Measurements from ENCODE around the gene TMEM185B.
A peak's percentile ranks its signal among the peaks of the same experiment; 100 is the strongest.

TMEM185B gene

GRCh38 chr2:120189189-120189588 lies 34.0 kb downstream of the TMEM185B start:
- peaks cover 24% of the 10 kb centered on the region for H3K36me3 Mint-ChIP-seq (ENCODE audit: low read depth)
- H3K27me3 Mint-ChIP-seq (ENCODE audit: low read depth, poor library complexity): peaks cover 7% of the 10 kb centered on the region
- no peak overlapping the region for H3K27ac Mint-ChIP-seq
- no peak for TF ChIP-seq CTCF (IDR thresholded peaks at IDR 0.05)
- no peak for DNase-seq
- no peak overlapping the region for H3K4me3 Mint-ChIP-seq
- peaks cover 52% of the 10 kb centered on the region for H3K9me3 Mint-ChIP-seq
- no peaks in the 10 kb centered on the region for H3K4me1 Mint-ChIP-seq

GRCh38 chr2:120182019-120182560 lies 41.1 kb downstream of the TMEM185B start:
- H3K27me3 Mint-ChIP-seq (ENCODE audit: low read depth, poor library complexity): peaks cover 8% of the 10 kb centered on the region
- no peak for DNase-seq
- TF ChIP-seq CTCF (IDR thresholded peaks at IDR 0.05): no peak
- H3K9me3 Mint-ChIP-seq: peaks cover 14% of the 10 kb centered on the region
- H3K27ac Mint-ChIP-seq: no peak overlapping the region
- peaks cover 9% of the 10 kb centered on the region for H3K4me1 Mint-ChIP-seq
- H3K4me3 Mint-ChIP-seq: no peak overlapping the region
- peaks cover 40% of the 10 kb centered on the region for H3K36me3 Mint-ChIP-seq (ENCODE audit: low read depth)

- H3K9me3 Mint-ChIP-seq: peaks cover under 1% of the 10 kb centered on the region
- peaks cover 33% of the 10 kb centered on the region for H3K36me3 Mint-ChIP-seq (ENCODE audit: low read depth)
- no peak overlapping the region for H3K27ac Mint-ChIP-seq
- peaks cover 9% of the 10 kb centered on the region for H3K4me1 Mint-ChIP-seq
- H3K4me3 Mint-ChIP-seq: no peak overlapping the region
- peak; percentile 23 for DNase-seq
- no peak for TF ChIP-seq CTCF (IDR thresholded peaks at IDR 0.05)
- peaks cover 8% of the 10 kb centered on the region for H3K27me3 Mint-ChIP-seq (ENCODE audit: low read depth, poor library complexity)
Measured at GRCh38 chr2:120180066-120180465, 43.1 kb downstream of the TMEM185B start.

GRCh38 chr2:120179396-120179795 lies 43.8 kb downstream of the TMEM185B start:
- no peak for DNase-seq
- Mint-ChIP-seq H3K27ac (no peak overlapping the region), H3K4me3 (no peak overlapping the region), H3K4me1 (peaks cover 9% of the 10 kb centered on the region), H3K27me3 (ENCODE audit: low read depth, poor library complexity) (peaks cover 6% of the 10 kb centered on the region), H3K36me3 (ENCODE audit: low read depth) (peaks cover 27% of the 10 kb centered on the region), H3K9me3 (no peaks in the 10 kb centered on the region)
- no peak for TF ChIP-seq CTCF (IDR thresholded peaks at IDR 0.05)

GRCh38 chr2:120177973-120178372 lies 45.2 kb downstream of the TMEM185B start:
- TF ChIP-seq CTCF (IDR thresholded peaks at IDR 0.05): no peak
- H3K4me1 Mint-ChIP-seq: peaks cover 9% of the 10 kb centered on the region
- H3K36me3 Mint-ChIP-seq (ENCODE audit: low read depth): peaks cover 18% of the 10 kb centered on the region
- H3K27me3 Mint-ChIP-seq (ENCODE audit: low read depth, poor library complexity): no peaks in the 10 kb centered on the region
- H3K9me3 Mint-ChIP-seq: no peaks in the 10 kb centered on the region
- no peak overlapping the region for H3K4me3 Mint-ChIP-seq
- no peak for DNase-seq
- no peak overlapping the region for H3K27ac Mint-ChIP-seq

GRCh38 chr2:120177001-120177621 lies 46.1 kb downstream of the TMEM185B start:
- no peak overlapping the region for H3K4me3 Mint-ChIP-seq
- H3K4me1 Mint-ChIP-seq: peaks cover 9% of the 10 kb centered on the region
- no peaks in the 10 kb centered on the region for H3K27me3 Mint-ChIP-seq (ENCODE audit: low read depth, poor library complexity)
- no peak overlapping the region for H3K27ac Mint-ChIP-seq
- no peak for TF ChIP-seq CTCF (IDR thresholded peaks at IDR 0.05)
- no peaks in the 10 kb centered on the region for H3K9me3 Mint-ChIP-seq
- H3K36me3 Mint-ChIP-seq (ENCODE audit: low read depth): peaks cover 14% of the 10 kb centered on the region
- DNase-seq: no peak
